ENCODE measurements around the gene MAP3K6.

Gene MAP3K6, protein sequence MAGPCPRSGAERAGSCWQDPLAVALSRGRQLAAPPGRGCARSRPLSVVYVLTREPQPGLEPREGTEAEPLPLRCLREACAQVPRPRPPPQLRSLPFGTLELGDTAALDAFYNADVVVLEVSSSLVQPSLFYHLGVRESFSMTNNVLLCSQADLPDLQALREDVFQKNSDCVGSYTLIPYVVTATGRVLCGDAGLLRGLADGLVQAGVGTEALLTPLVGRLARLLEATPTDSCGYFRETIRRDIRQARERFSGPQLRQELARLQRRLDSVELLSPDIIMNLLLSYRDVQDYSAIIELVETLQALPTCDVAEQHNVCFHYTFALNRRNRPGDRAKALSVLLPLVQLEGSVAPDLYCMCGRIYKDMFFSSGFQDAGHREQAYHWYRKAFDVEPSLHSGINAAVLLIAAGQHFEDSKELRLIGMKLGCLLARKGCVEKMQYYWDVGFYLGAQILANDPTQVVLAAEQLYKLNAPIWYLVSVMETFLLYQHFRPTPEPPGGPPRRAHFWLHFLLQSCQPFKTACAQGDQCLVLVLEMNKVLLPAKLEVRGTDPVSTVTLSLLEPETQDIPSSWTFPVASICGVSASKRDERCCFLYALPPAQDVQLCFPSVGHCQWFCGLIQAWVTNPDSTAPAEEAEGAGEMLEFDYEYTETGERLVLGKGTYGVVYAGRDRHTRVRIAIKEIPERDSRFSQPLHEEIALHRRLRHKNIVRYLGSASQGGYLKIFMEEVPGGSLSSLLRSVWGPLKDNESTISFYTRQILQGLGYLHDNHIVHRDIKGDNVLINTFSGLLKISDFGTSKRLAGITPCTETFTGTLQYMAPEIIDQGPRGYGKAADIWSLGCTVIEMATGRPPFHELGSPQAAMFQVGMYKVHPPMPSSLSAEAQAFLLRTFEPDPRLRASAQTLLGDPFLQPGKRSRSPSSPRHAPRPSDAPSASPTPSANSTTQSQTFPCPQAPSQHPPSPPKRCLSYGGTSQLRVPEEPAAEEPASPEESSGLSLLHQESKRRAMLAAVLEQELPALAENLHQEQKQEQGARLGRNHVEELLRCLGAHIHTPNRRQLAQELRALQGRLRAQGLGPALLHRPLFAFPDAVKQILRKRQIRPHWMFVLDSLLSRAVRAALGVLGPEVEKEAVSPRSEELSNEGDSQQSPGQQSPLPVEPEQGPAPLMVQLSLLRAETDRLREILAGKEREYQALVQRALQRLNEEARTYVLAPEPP (N-terminal part only)

DNA sequence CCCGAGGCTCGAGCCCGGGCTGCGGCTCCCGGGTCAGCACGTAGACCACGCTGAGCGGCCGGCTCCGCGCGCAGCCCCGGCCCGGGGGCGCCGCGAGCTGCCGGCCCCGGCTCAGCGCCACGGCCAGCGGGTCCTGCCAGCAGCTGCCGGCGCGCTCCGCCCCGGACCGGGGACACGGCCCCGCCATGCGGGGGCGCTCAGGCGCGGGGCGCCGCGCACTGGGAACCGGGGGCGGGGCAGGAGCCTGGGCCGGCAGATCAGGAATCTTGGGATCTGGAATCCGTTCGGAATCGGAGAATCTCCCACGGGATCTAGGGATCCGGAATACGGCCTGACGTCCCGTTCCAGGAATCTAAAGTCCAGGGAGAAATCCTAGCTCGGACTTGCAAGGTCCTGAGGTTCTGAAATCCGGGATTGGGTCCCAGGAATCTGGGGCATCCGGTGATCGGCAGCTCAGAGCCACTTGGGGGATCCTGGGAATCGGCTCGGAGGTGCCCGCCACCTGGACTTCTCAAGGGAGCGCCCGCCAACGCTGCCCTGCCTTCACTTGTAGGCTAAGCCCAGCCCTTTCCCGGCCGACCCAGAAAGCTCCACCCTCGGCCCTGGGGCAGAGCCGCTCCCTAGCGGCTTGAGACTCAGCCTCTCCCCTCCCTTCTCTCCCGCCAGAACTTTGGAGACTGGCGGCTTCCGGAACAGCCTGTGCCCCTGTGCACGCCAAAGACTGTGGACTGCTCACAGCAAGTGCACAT lies at the start of gene MAP3K6:
TSS of gene MAP3K6 (minus strand) at position 551 of the 749 bp plus-strand sequence. CDS start at position 187, 364 bp downstream.
- H3K4me1 ChIP-seq: peaks cover 0 to 46% (median 29%) of the 10 kb centered on the region in 4 donors
- DNase-seq: peak; percentile 95 to 98
- H3K27ac ChIP-seq: peak within 1 kb of the TSS; percentile 95 to 99
- intact Hi-C loops (cut with DNase I; ENCODE audit: low total_unique reads): no loop called here
- H3K4me3 ChIP-seq: peak within 1 kb of the TSS; percentile 71 to 91
- TF ChIP-seq, protein P1, sequence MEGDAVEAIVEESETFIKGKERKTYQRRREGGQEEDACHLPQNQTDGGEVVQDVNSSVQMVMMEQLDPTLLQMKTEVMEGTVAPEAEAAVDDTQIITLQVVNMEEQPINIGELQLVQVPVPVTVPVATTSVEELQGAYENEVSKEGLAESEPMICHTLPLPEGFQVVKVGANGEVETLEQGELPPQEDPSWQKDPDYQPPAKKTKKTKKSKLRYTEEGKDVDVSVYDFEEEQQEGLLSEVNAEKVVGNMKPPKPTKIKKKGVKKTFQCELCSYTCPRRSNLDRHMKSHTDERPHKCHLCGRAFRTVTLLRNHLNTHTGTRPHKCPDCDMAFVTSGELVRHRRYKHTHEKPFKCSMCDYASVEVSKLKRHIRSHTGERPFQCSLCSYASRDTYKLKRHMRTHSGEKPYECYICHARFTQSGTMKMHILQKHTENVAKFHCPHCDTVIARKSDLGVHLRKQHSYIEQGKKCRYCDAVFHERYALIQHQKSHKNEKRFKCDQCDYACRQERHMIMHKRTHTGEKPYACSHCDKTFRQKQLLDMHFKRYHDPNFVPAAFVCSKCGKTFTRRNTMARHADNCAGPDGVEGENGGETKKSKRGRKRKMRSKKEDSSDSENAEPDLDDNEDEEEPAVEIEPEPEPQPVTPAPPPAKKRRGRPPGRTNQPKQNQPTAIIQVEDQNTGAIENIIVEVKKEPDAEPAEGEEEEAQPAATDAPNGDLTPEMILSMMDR (IDR thresholded peaks at IDR 0.05): peak; percentile 18 to 24
- H3K27me3 ChIP-seq: no peaks in the 10 kb centered on the region
- H3K36me3 ChIP-seq: peaks cover 24 to 34% (median 31%) of the 10 kb centered on the region in 3 donors
- no peaks in the 10 kb centered on the region for H3K9me3 ChIP-seq

DNA sequence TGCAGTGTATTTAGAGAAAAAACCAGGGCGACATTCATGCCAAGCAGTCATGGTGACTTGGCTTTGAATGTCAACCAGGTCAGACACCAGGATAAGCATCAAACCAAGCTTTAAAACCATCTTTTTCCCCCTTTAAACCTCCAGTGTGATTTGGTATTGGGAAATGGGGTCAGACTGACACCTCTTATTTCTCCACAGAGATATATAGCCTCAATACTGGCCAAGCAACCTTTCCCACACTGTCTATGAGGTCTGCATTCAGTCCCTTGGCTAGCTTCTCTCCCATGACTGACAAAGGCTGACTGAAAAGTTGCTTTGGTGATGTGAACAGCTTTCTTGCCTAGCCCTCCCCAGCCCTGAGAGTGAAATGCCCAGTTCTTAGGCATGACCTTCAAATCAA lies 47.3 kb upstream of the MAP3K6 start:
- peaks cover 84 to 89% (median 86%) of the 10 kb centered on the region in 3 donors for H3K36me3 ChIP-seq
- no peaks in the 10 kb centered on the region for H3K9me3 ChIP-seq
- peak overlapping the region in 1 of 2 donors; percentile 17 for H3K27ac ChIP-seq
- TF ChIP-seq, protein P1 (IDR thresholded peaks at IDR 0.05): no peak
- intact Hi-C loops (cut with DNase I; ENCODE audit: low total_unique reads): loop anchor here (5.0 kb wide), 1 partner anchor 123 kb away; no protein-coding TSS in a partner anchor
- DNase-seq: no peak
- H3K4me3 ChIP-seq: no peak overlapping the region
- H3K4me1 ChIP-seq: peaks cover 8 to 38% (median 30%) of the 10 kb centered on the region in 4 donors
- no peaks in the 10 kb centered on the region for H3K27me3 ChIP-seq

DNA sequence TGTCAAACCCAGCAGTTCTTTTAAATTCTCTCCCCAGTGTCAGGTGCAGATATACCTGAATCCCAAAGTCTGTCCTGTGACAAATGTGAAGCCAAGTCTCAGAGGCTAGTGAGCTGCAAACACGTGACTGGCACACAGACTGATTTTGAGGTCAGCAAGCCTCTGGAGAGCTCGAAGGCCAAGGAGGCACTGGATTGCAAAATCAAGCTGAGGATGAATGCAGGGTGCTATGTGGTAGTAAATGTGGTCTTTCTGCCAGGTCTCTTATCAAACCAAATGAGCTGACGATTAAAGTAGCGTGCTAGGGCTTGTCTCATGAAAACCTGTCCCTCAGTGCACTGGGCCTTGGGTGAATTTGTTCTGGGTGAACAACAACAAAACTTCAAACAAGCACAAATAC lies 46.2 kb upstream of the MAP3K6 start:
- Histone ChIP-seq H3K4me1 (peaks cover 6 to 27% (median 21%) of the 10 kb centered on the region in 4 donors), H3K36me3 (peaks cover 91 to 98% (median 96%) of the 10 kb centered on the region in 3 donors), H3K9me3 (no peaks in the 10 kb centered on the region), H3K4me3 (no peak overlapping the region), H3K27ac (peak overlapping the region in 1 of 2 donors; percentile 17), H3K27me3 (no peaks in the 10 kb centered on the region)
- intact Hi-C loops (cut with DNase I; ENCODE audit: low total_unique reads): loop anchor here (5.0 kb wide), 1 partner anchor 124 kb away; no protein-coding TSS in a partner anchor
- TF ChIP-seq, protein P1 (IDR thresholded peaks at IDR 0.05): no peak
- no peak for DNase-seq

DNA sequence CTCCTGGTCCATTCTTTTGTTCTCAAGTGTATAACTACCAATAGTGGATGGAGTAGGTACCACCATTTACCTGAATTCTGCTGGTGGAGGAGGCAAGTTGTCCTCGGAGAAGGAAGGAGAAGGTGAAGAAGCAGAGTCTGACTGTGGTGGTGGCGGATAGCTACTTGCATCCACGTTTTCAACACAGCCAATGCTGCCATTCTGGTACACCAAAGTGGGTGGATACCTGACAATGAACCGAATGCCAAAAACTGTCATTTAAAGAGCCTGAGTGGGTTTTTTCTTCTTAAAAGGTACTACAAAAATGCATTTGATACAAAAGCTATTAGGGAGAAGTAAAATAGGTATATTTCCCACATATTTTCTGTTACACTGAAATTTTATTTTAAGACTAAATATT lies 45.7 kb upstream of the MAP3K6 start:
- DNase-seq: no peak
- Histone ChIP-seq H3K4me1 (peaks cover 1 to 22% (median 16%) of the 10 kb centered on the region in 4 donors), H3K36me3 (peaks cover 93 to 98% (median 96%) of the 10 kb centered on the region in 3 donors), H3K27ac (no peak overlapping the region), H3K9me3 (no peaks in the 10 kb centered on the region), H3K4me3 (no peak overlapping the region), H3K27me3 (no peaks in the 10 kb centered on the region)
- TF ChIP-seq, protein P1 (IDR thresholded peaks at IDR 0.05): no peak
- intact Hi-C loops (cut with DNase I; ENCODE audit: low total_unique reads): loop anchor here (5.0 kb wide), 1 partner anchor 125 kb away; no protein-coding TSS in a partner anchor
